OCI-LY7 (cell line): ENCODE results near the gene ZBED4. TPM values are rescaled to one million over a fixed set of nuclear protein-coding genes. Genes with fewer than 3 reads are reported as not detected.

Source experiments
- BruUV-seq: library from RNA; stranded (reverse); fragments of 400-500 nt; replicated peaks from 2 replicates; lab custom pipeline; 2021; lab: Mats Ljungman, UMichigan
- CTCF ChIA-PET: fragments of 300-600 bp; sonication (Branson Sonifier 250); formaldehyde crosslinking; loops from one replicate; lab custom pipeline; 2022; ENCODE audit warnings: antibody characterized with exemption; ENCODE audit not compliant: unreplicated experiment; lab: Charles Lee
- POLR2A ChIA-PET: fragments of 300-600 bp; sonication (Branson Sonifier 250); formaldehyde crosslinking; loops from one replicate; lab custom pipeline; 2022; ENCODE audit warnings: antibody characterized with exemption; lab: Charles Lee
- DNase-seq: peaks from one replicate; pipeline ENCODE4 v3.0.0-alpha.2; 2015; ENCODE audit warnings: low spot score
- H2AFZ ChIP-seq: fragments of 200-600 bp; sonication (generic), shearing (Covaris generic); 2 replicates; pipeline ENCODE4 v1.6.1; 2014; ENCODE audit warnings: mild to moderate bottlenecking, antibody characterized with exemption, low read length, moderate library complexity
- H3K27ac ChIP-seq: fragments of 200-600 bp; sonication (generic); 2 replicates; pipeline ENCODE4 v1.5.1; 2014; ENCODE audit warnings: mixed run types, low read depth, mild to moderate bottlenecking, moderate library complexity, low read length, inconsistent platforms; ENCODE audit not compliant: poor library complexity, severe bottlenecking
- H3K36me3 ChIP-seq: fragments of 200-600 bp; sonication (generic); 2 replicates; pipeline ENCODE4 v1.6.1; 2014; ENCODE audit warnings: mild to moderate bottlenecking, antibody characterized with exemption, low read length, moderate library complexity, mixed read lengths; ENCODE audit not compliant: insufficient read depth
- H3K4me1 ChIP-seq: fragments of 200-600 bp; sonication (generic); 2 replicates; pipeline ENCODE4 v1.5.1; 2014; ENCODE audit warnings: mild to moderate bottlenecking, low read length; ENCODE audit not compliant: insufficient read depth, poor library complexity, severe bottlenecking
- H3K4me2 ChIP-seq: fragments of 200-600 bp; sonication (generic); 2 replicates; pipeline ENCODE4 v1.6.1; 2014; ENCODE audit warnings: mild to moderate bottlenecking, low read length
- H3K4me3 ChIP-seq: fragments of 200-600 bp; sonication (generic); 2 replicates; pipeline ENCODE4 v1.5.1; 2014; ENCODE audit warnings: mild to moderate bottlenecking, low read depth, low read length; ENCODE audit not compliant: poor library complexity, severe bottlenecking
- H3K79me2 ChIP-seq: fragments of 200-600 bp; sonication (generic); 2 replicates; pipeline ENCODE4 v1.6.1; 2016; ENCODE audit warnings: low read depth, mild to moderate bottlenecking, low read length, moderate library complexity, mixed read lengths; ENCODE audit not compliant: insufficient read depth
- H3K9me2 ChIP-seq: fragments of 200-600 bp; sonication (generic); 2 replicates; pipeline ENCODE4 v1.6.1; 2016; ENCODE audit warnings: mild to moderate bottlenecking, low read length, mixed read lengths; ENCODE audit not compliant: insufficient read depth
- H3K9me3 ChIP-seq: fragments of 200-600 bp; sonication (generic); 2 replicates; pipeline ENCODE4 v1.6.1; 2014; ENCODE audit warnings: mild to moderate bottlenecking, mixed run types, low read length, mixed read lengths
- H4K20me1 ChIP-seq: fragments of 200-600 bp; sonication (generic); 2 replicates; pipeline ENCODE4 v1.6.1; 2014; ENCODE audit warnings: mild to moderate bottlenecking, antibody characterized with exemption, low read length, moderate library complexity, mixed read lengths; ENCODE audit not compliant: insufficient read depth
- EZH2phosphoT487 ChIP-seq: fragments of 200-600 bp; sonication (generic); IDR thresholded peaks from 2 replicates; pipeline ENCODE4 v1.6.1; 2018; ENCODE audit warnings: low read depth, borderline replicate concordance, mild to moderate bottlenecking, mixed run types, antibody characterized with exemption, low read length, moderate library complexity, mixed read lengths
- intact Hi-C: fragments of 100-400 bp; cut with micrococcal nuclease; formaldehyde crosslinking; loops from one replicate; pipeline ENCODE4 v1.10.0; 2022; ENCODE audit not compliant: unreplicated experiment
- total RNA-seq, 2 experiments: library from RNA; depleted of rRNA in 1 of 2; stranded (reverse); fragments of >200 nt in 1 of 2; shearing (Covaris generic) in 1 of 2; gene quantifications; 2 replicates each; pipeline ENCODE4 v1.2.3, GENCODE V29; 2014 to 2022
- TF ChIP-seq, protein P1 (sequence below): fragments of 200-600 bp; sonication (generic); conservative IDR thresholded peaks from 2 replicates; pipeline ENCODE4 v1.5.1; 2014; ENCODE audit warnings: mild to moderate bottlenecking, antibody characterized with exemption, low read length, moderate library complexity, mixed read lengths

Gene ZBED4
- total RNA-seq, 2 experiments from 2014 or later, result 30.4 to 31.6 TPM

DNA sequence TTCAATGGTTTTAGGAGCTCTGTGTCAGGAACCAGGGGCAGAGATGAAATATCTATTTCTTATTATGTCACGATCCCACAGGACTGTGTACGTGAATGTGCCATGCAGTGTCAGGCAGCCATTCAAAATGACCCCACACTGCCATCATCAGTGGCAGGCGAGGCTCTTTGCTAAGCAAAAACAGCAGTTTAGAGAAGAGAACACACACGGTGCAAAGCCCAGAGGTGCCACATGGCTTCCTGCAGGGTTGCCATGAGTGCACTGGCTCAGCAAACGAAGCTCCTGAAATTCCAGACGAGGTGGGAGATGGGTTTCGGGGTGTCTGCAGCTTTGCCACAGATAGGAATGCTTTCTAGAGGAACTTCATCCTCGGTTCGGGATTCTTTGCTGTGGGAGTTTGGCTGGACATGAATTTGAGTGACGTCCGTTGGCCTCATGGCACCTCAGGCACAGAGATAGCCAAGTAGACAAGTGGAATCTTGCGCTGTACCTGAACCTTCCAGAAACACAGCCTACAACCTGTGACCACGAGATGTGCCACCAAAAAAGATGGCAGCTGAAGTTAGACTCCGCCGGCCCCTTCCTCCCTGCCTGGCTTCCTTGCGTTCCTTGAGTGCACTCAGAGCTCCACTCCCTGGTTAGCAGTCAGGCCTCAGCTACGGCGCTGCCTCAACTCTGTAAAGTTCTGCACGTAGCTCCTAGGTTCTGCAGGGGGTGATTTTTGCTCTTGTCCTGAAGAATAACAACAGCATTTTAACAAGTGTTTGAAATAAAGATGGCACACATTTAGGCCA is 7.8 kb upstream of the ZBED4 start:
- BruUV-seq, result no TSS peak
- no peak for DNase-seq
- H3K9me3 ChIP-seq, result no peaks in the 10 kb centered on the region
- H3K4me2 ChIP-seq, result no peak overlapping the region
- no peaks in the 10 kb centered on the region for H3K36me3 ChIP-seq
- TF ChIP-seq, protein P1, sequence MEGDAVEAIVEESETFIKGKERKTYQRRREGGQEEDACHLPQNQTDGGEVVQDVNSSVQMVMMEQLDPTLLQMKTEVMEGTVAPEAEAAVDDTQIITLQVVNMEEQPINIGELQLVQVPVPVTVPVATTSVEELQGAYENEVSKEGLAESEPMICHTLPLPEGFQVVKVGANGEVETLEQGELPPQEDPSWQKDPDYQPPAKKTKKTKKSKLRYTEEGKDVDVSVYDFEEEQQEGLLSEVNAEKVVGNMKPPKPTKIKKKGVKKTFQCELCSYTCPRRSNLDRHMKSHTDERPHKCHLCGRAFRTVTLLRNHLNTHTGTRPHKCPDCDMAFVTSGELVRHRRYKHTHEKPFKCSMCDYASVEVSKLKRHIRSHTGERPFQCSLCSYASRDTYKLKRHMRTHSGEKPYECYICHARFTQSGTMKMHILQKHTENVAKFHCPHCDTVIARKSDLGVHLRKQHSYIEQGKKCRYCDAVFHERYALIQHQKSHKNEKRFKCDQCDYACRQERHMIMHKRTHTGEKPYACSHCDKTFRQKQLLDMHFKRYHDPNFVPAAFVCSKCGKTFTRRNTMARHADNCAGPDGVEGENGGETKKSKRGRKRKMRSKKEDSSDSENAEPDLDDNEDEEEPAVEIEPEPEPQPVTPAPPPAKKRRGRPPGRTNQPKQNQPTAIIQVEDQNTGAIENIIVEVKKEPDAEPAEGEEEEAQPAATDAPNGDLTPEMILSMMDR, result no peak
- no peak for TF ChIP-seq EZH2phosphoT487
- H3K4me3 ChIP-seq, result no peak overlapping the region
- H3K79me2 ChIP-seq, result no peaks in the 10 kb centered on the region
- no peaks in the 10 kb centered on the region for H3K4me1 ChIP-seq
- ChIA-PET CTCF (interaction anchor here (0.6 kb wide), 1 partner anchor 184 kb away, joined by 4 read pairs; no protein-coding TSS in a partner anchor), POLR2A (no interaction called here)
- intact Hi-C loops, result no loop called here
- no peaks in the 10 kb centered on the region for H4K20me1 ChIP-seq
- H3K9me2 ChIP-seq, result no peaks in the 10 kb centered on the region
- no peak overlapping the region for H3K27ac ChIP-seq
- H2AFZ ChIP-seq, result no peak overlapping the region

DNA sequence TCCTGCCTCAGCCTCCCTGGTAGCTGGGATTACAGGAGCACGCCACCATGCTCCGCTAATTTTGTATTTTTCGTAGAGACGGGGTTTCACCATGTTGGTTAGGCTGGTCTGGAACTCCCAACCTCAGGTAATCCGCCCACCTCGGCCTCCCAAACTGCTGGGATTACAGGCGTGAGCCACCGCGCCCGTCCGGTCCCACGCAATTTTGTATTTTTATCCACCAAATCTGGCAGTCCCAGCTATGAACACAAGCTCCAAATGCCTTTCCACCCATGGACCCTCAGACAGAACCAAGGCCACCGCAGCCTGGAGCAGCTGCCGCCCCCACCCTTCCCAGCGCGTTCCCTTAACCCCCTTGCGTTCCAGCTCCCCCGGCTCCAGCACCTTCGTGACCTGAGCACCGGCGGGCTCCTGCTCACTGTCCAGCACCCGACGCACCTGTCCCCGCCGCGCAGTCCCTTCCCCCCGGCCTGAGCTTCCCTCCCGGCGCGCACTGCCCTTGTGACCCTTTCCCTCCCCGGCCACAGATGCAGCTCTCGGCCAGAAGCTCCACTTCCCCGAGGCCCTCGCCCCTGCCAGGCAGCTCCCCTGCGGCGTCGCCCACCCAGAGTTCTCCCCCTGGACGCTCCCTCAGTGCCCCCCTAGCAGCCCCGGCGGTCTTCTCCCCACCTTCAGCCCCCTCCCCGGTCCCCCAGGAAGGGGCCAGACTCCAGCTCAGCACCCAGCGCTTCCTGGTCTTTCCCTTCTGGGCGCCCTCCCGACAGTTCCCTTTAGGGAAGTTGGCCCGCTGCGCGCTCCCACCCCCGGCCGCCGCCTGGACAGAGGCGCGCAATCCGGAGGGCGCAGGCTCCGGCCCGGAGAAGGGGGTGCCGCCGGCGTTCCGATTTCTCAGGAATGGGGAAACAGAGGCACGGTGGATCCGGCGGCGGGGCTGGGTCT is 5.6 kb upstream of the ZBED4 start:
- Histone ChIP-seq H4K20me1 (no peaks in the 10 kb centered on the region), H3K4me3 (no peak overlapping the region), H3K27ac (no peak overlapping the region), H3K79me2 (no peaks in the 10 kb centered on the region), H3K36me3 (no peaks in the 10 kb centered on the region), H3K9me3 (no peaks in the 10 kb centered on the region), H2AFZ (no peak overlapping the region), H3K9me2 (no peaks in the 10 kb centered on the region), H3K4me2 (no peak overlapping the region), H3K4me1 (peaks cover 9% of the 10 kb centered on the region)
- DNase-seq, result no peak
- TF ChIP-seq, protein P1, result no peak
- TF ChIP-seq EZH2phosphoT487, result no peak
- ChIA-PET POLR2A (no interaction called here), CTCF (no interaction called here)
- no TSS peak for BruUV-seq
- intact Hi-C loops, result no loop called here
